Thymus (tissue), 11 donors: Measurements from ENCODE around the gene STMP1. TPM values are rescaled to one million over a fixed set of nuclear protein-coding genes. Genes with fewer than 3 reads are reported as not detected.
"Not testable (repeated sequence)": the region's sequence is repeated elsewhere in the genome, so short reads cannot be mapped to it uniquely, and the experiment has no call there.

Experiments used
- DNase-seq, 9 donors: peaks; one replicate each; pipeline ENCODE4 v3.0.0-alpha.2; 2013; ENCODE audit warnings: low spot score in 9 of 9, low read depth in 6 of 9, missing footprints in 1 of 9
- H3K27ac ChIP-seq, 2 donors: one replicate each; pipeline ENCODE4 v1.5.1; 2013; ENCODE audit warnings: control low read depth in 1 of 2, low read depth in 1 of 2, low read length in 1 of 2, mild to moderate bottlenecking in 1 of 2, moderate library complexity in 1 of 2
- H3K27me3 ChIP-seq, 2 donors: one replicate each; pipeline ENCODE4 v1.5.1; 2013; ENCODE audit warnings: low read length in 1 of 2; ENCODE audit not compliant: control insufficient read depth in 2 of 2, insufficient read depth in 1 of 2
- H3K36me3 ChIP-seq, 2 donors: one replicate each; pipeline ENCODE4 v1.5.1; 2013; ENCODE audit warnings: low read length in 1 of 2, mild to moderate bottlenecking in 1 of 2, moderate library complexity in 1 of 2; ENCODE audit not compliant: control insufficient read depth in 2 of 2, insufficient read depth in 2 of 2
- H3K4me1 ChIP-seq, 2 donors: one replicate each; pipeline ENCODE4 v1.5.1; 2013; ENCODE audit warnings: low read length in 2 of 2; ENCODE audit not compliant: control insufficient read depth in 2 of 2, insufficient read depth in 2 of 2
- H3K4me3 ChIP-seq, 2 donors: one replicate each; pipeline ENCODE4 v1.5.1; 2013; ENCODE audit warnings: low read length in 2 of 2, control low read depth in 1 of 2, mild to moderate bottlenecking in 1 of 2
- H3K9me3 ChIP-seq, 2 donors: one replicate each; pipeline ENCODE4 v1.5.1; 2013; ENCODE audit warnings: low read length in 1 of 2, mild to moderate bottlenecking in 1 of 2; ENCODE audit not compliant: control insufficient read depth in 2 of 2, insufficient read depth in 1 of 2
- WGBS: extraction: QIAGEN DNeasy Blood & Tissue Kit; methylation state at CpG from one replicate; pipeline ENCODE4 v1.1.7; 2013; 5-methylcytosine and 5-hydroxymethylcytosine counted together
- polyA plus RNA-seq: library from polyadenylated mRNA; stranded (reverse); fragments of 200-250 nt; gene quantifications from one replicate; pipeline ENCODE4 v1.2.3, GENCODE V29; 2013
- total RNA-seq: library from RNA; stranded (reverse); fragments of 120-200 nt; gene quantifications from one replicate; pipeline ENCODE4 v1.2.4, GENCODE V29; 2013
- donor health status: healthy.

Gene STMP1
- total and polyA plus RNA-seq, 2 donors = 13.4 to 60.1 TPM

- DNase-seq, H3K4me3 ChIP-seq, H3K9me3 ChIP-seq, H3K27ac ChIP-seq, H3K4me1 ChIP-seq, H3K27me3 ChIP-seq: not testable (repeated sequence)
- peaks cover 23 to 80% of the 10 kb centered on the region in 2 donors for H3K36me3 ChIP-seq
Measured at GRCh38 chr7:135639690-135640089, 22.6 kb upstream of the STMP1 start.

GRCh38 chr7:135644154-135644553 is 18.2 kb upstream of the STMP1 start:
- Histone ChIP-seq H3K4me3 (no peak overlapping the region), H3K9me3 (no peaks in the 10 kb centered on the region), H3K27ac (no peak overlapping the region), H3K27me3 (no peaks in the 10 kb centered on the region), H3K36me3 (peaks cover 41 to 72% of the 10 kb centered on the region in 2 donors), H3K4me1 (no peaks in the 10 kb centered on the region)
- WGBS = 97% methylated on average over 3 of the region's 3 CpGs
- no peak for DNase-seq

GRCh38 chr7:135644729-135645128 is 17.6 kb upstream of the STMP1 start:
- H3K27me3 ChIP-seq = no peaks in the 10 kb centered on the region
- no peaks in the 10 kb centered on the region for H3K9me3 ChIP-seq
- H3K36me3 ChIP-seq = peaks cover 38 to 70% of the 10 kb centered on the region in 2 donors
- no peak for DNase-seq
- no peak overlapping the region for H3K4me3 ChIP-seq
- WGBS = 94% methylated on average over 3 of the region's 3 CpGs
- no peaks in the 10 kb centered on the region for H3K4me1 ChIP-seq
- no peak overlapping the region for H3K27ac ChIP-seq

GRCh38 chr7:135645296-135645904 is 16.9 kb upstream of the STMP1 start:
- H3K4me1 ChIP-seq = no peaks in the 10 kb centered on the region
- no peak overlapping the region for H3K27ac ChIP-seq
- peak in 6 of 9 donors; percentile 13 to 61 (median 27) for DNase-seq
- H3K4me3 ChIP-seq = no peak overlapping the region
- 69% methylated on average over 6 of the region's 6 CpGs for WGBS
- H3K9me3 ChIP-seq = no peaks in the 10 kb centered on the region
- peaks cover 38 to 66% of the 10 kb centered on the region in 2 donors for H3K36me3 ChIP-seq
- no peaks in the 10 kb centered on the region for H3K27me3 ChIP-seq

- no peak overlapping the region for H3K4me3 ChIP-seq
- H3K9me3 ChIP-seq = no peaks in the 10 kb centered on the region
- no peak overlapping the region for H3K27ac ChIP-seq
- H3K36me3 ChIP-seq = peaks cover 37 to 50% of the 10 kb centered on the region in 2 donors
- 97% methylated on average over 1 of the region's 1 CpG for WGBS
- no peak for DNase-seq
- no peaks in the 10 kb centered on the region for H3K27me3 ChIP-seq
- H3K4me1 ChIP-seq = no peaks in the 10 kb centered on the region
Measured at GRCh38 chr7:135647755-135648154, 14.6 kb upstream of the STMP1 start.

GRCh38 chr7:135648235-135648634 is 14.1 kb upstream of the STMP1 start:
- no peaks in the 10 kb centered on the region for H3K4me1 ChIP-seq
- H3K36me3 ChIP-seq = peaks cover 34 to 47% of the 10 kb centered on the region in 2 donors
- no peak overlapping the region for H3K27ac ChIP-seq
- H3K9me3 ChIP-seq = no peaks in the 10 kb centered on the region
- no peak overlapping the region for H3K4me3 ChIP-seq
- 99% methylated on average over 7 of the region's 7 CpGs for WGBS
- no peak for DNase-seq
- H3K27me3 ChIP-seq = no peaks in the 10 kb centered on the region

GRCh38 chr7:135650831-135651573 is 11.3 kb upstream of the STMP1 start:
- H3K4me3 ChIP-seq = no peak overlapping the region
- H3K9me3 ChIP-seq = no peaks in the 10 kb centered on the region
- H3K36me3 ChIP-seq = peaks cover 21 to 22% of the 10 kb centered on the region in 2 donors
- H3K27ac ChIP-seq = no peak overlapping the region
- no peaks in the 10 kb centered on the region for H3K27me3 ChIP-seq
- 93% methylated on average over 15 of the region's 15 CpGs for WGBS
- DNase-seq = no peak
- no peaks in the 10 kb centered on the region for H3K4me1 ChIP-seq

GRCh38 chr7:135653340-135654080 is 8.8 kb upstream of the STMP1 start:
- no peaks in the 10 kb centered on the region for H3K4me1 ChIP-seq
- DNase-seq = no peak
- H3K27me3 ChIP-seq = no peaks in the 10 kb centered on the region
- WGBS = 97% methylated on average over 12 of the region's 12 CpGs
- H3K36me3 ChIP-seq = peaks cover 6 to 8% of the 10 kb centered on the region in 2 donors
- no peak overlapping the region for H3K4me3 ChIP-seq
- H3K27ac ChIP-seq = no peak overlapping the region
- no peaks in the 10 kb centered on the region for H3K9me3 ChIP-seq

GRCh38 chr7:135658564-135658963 is 3.8 kb upstream of the STMP1 start:
- 97% methylated on average over 5 of the region's 5 CpGs for WGBS
- Histone ChIP-seq H3K27ac (no peak overlapping the region), H3K4me3 (no peak overlapping the region), H3K9me3 (no peaks in the 10 kb centered on the region), H3K4me1 (peaks cover 8 to 12% of the 10 kb centered on the region in 2 donors), H3K36me3 (no peaks in the 10 kb centered on the region), H3K27me3 (no peaks in the 10 kb centered on the region)
- no peak for DNase-seq
